ENCODE data around the gene MYO18B.

Gene MYO18B

DNA sequence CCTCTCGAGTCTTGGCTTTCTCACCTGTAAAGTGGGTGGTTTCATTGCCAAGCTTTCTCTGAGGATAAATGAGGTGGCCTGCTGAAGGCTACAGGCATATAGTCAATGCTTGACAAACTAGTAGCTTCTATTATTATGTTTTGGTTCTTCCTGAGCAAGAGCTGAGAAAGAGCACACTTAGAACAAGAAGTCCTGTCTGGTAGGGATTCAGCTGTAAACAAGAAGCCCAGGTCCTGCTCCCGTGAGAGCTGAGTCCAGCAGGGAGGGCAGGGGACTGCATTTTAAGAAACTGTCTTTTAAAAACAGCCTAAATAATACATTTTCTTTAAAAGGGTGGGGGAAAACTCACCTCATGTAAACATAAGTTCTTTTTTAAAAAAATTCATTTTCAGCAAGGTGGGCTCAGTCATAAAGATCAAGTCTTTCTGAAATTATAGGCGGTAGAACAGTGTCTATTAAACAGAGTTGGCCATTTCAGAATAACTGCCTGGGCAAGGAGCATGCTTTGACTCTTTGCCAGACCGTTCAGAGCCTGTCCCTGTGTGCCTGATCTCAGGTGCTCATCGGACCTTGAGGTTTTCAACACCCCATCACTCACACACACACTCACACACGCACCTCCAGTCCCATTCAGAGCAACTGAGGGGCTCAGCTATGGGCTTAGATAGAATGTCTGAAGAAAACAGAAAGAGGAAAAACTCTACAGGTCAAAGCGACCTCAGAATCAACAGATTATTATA lies 29.2 kb upstream of the MYO18B start:
- FAIRE-seq: no peak
- DNase-seq (ENCODE audit: low spot score): no peak

DNA sequence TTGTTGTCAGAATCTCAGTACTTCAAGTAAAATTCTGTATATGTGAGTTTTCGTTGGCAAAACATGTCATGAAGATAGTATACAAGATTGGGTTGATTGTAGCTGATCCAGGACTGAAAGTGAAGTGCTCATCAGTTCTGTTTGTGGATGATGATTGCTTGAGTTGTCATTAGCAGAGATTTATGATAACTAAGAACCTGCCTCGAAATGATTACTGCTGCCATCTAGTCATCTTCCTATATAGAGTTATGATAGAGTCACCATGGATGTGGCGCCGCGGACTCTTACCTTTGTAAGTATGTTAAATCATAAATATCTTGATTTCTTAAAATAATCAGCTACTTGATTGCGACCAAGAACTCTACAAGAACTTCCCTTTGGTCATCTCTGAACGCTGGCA lies 27.9 kb upstream of the MYO18B start:
- DNase-seq (ENCODE audit: low spot score) (no peak), FAIRE-seq (peak; percentile 74)

DNA sequence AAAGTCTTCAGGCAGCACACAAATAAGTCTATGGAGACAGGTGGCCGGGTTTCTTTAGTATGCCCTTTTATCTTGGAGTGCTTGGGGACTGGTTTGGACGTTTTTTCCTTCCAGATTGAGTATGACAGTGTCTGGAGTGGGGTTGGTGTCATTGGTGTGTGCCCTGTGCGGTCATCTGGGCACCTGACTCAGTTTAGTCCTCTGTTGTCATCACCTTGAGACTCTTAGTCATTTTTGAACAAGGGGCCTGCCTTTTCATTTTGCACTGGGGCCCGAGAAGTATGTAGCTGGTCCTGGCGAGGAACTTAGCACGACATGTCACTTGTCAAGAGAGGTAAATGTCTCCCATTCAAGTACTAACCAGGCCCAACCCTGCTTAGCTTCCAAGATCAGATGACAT lies 27.2 kb upstream of the MYO18B start:
- FAIRE-seq: peak; percentile 85
- no peak for DNase-seq (ENCODE audit: low spot score)

DNA sequence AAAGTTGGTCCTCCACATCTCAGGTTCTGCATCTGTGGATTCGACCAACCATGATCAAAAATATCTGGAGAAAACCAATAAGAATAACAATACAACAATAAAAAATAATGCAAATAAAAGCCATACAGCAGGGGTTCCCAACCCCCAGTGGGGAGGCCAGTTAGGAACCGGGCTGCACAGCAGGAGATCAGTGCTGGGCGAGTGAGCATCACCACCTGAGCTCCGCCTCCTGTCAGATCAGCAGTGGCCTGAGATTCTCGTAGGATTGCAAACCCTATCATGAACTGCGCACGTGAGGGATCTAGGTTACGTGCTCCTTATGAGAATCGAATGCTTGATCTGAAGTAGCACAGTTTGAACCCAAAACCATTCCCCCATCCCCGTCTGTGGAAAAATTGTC lies 25.4 kb upstream of the MYO18B start:
- DNase-seq (ENCODE audit: low spot score): no peak
- peak; percentile 78 for FAIRE-seq

DNA sequence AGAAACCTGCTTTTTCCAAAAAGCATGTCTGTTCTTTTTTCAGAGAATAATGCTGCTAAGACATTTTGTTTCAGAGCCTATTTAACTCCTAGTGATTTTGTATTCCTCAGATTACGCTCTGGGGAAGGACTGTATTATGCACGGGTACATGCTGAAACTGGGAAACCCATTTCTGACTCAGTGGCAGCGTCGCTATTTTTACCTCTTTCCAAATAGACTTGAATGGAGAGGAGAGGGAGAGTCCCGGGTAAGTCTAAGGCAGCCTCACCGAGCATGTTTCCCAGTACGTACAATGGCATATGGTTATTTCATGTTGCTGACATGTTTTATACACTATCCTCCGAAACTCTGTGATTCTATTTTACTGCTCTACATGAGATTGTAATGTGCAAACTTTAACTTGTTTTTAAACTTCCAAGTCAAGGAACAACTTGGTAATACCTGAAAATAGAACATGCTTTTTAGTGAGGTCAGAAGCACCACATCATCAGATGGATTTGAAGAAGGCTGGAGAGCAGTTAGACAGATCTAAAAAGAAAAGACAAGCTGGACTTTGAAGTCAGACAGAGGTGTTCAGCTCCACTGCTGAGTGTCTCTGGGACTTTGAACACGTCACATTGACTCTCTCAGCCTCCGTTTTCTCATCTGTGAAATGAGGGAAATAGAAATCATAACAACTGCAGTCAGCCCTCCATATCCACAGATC lies 23.7 kb upstream of the MYO18B start:
- no peak for DNase-seq (ENCODE audit: low spot score)
- FAIRE-seq: peak; percentile 77

DNA sequence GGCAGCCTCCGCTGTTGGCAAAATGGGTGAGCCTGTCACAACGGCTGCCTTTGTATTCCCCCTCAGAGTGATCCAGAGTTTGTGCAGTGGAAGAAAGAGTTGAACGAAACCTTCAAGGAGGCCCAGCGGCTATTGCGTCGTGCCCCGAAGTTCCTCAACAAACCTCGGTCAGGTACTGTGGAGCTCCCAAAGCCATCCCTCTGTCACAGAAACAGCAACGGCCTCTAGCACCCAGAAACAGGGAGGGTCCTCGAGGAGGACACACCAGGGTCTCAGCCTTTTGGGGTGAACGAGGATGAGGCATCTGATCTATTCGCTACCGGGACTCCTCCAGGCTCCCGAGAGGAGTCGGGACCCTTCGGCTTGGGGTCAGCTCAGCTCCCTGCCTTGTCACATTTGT lies 19.8 kb upstream of the MYO18B start:
- DNase-seq (ENCODE audit: low spot score) (no peak), FAIRE-seq (peak; percentile 79)

DNA sequence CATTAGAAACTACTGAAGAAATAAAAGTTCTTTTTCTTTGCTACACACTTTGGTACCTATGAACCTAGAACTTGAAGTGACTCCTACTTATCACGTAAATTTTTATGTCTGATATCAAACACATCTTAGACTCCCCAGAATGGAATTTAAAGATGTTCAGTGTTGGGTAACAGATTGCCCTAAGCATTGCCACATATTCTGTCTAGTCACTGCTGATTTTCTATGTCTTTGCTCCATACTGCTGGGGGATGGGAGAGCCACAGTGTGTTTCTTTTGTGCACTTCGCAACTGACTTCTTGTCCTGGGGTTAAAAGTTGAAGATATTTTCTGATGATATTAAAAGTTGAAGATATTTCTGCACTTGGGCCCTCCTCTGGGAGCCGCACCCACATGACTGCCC lies 19.4 kb upstream of the MYO18B start:
- DNase-seq (ENCODE audit: low spot score) (no peak), FAIRE-seq (no peak)

DNA sequence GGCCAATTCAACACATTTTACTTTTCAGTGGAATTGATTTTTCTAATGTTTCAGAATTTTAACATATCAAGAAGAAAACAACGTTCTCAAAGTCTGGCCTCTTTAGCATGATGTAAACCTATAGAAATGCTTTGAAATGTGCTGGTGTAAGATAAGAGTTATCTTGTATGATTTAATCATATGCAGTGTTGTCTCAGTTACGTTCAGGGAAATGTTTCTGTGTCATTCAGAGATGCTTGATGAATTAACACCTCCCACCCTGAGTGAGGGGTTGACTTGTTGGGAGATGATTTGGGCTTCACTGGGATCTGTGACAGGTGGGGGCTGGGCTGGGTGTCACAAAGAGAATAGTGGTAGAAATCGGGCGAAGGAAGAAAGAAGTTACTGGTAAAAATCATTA lies 15.7 kb upstream of the MYO18B start:
- DNase-seq (ENCODE audit: low spot score): no peak
- peak; percentile 96 for FAIRE-seq

DNA sequence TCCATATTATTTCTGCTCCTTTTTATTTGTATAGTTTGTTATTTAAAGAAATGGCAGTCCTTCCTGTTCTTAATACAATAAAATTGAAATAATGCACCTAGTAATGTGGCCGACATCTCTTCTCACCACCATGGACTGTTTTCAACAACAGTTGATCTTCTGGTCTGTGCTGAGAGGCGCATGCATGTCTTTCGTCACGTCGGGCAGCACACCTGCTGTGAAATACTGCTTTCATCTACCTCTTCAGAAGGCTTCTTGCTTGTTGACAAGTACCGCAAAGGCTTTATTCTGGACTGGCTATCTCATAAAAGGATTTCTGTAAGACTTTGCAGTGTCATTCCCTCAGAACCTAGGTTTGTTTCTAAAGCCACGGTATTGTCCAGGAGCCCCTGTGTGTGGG lies 13.9 kb upstream of the MYO18B start:
- DNase-seq (ENCODE audit: low spot score): no peak
- no peak for FAIRE-seq

DNA sequence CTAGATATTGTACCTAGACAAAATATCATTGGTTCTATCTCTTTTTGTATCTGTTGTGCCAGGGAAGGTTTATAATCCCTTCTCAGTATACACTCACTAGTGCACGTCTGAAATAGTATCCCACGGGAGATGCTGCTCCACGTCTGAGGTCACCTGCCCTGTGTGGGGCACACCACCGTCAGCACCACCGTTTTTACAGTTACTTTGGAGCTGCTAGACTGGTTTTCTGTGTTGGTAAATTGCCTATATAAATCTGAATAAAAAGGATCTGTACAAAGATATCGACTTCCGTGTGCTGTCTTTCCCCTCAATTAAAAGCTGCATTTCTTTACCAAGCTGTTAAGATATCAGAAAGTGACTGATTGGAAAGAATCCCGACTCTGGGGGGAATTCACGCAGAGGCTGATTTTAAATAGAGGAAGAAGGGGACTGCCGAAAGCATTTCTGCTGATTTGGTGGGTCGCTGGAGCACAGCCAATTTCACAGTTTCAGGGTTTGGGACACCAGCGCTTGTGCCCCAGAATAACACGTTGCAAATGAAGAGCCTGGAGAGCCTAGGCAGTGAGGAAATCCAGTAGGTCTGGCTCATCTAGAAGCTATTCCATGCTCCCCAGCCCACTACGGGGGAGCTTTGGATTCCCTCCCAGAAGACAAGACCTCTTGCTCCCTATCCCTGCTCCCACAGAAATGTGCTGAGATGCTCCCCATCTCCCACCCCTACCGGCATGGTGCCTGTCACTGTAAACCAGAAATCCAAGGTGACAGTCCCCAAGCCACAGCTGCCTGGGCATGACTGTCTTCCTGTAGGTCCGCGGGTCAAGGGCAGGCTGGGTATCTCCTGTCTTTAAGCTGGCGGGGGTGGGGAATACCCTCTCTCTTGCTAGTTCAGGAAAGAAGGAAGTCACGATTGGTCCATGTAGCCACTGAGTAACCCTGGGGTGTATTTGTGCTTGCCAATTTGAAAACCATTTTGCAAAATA lies 12.7 kb upstream of the MYO18B start:
- DNase-seq (ENCODE audit: low spot score) (no peak), FAIRE-seq (peak; percentile 81)

DNA sequence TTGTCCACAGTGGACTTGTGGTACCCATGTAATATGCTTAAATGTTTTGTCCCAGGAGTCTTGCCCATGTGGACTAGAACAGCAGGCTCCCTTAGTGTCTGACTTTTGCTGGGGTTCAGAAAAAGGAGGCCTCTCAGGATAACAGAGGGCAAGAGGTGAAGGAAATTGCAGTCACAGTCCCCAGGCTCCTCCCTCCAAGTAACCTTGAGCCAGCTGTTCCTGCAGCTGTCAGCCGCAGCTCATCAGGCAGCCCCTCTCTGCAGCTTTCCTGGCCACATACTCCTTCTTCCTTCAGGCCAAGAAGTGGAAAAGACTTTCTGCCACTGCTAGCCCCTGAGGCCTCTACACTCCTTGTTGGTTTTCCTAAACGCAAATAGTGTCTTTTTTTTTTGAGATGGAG lies 6.3 kb upstream of the MYO18B start:
- DNase-seq (ENCODE audit: low spot score): no peak
- FAIRE-seq: peak; percentile 56

DNA sequence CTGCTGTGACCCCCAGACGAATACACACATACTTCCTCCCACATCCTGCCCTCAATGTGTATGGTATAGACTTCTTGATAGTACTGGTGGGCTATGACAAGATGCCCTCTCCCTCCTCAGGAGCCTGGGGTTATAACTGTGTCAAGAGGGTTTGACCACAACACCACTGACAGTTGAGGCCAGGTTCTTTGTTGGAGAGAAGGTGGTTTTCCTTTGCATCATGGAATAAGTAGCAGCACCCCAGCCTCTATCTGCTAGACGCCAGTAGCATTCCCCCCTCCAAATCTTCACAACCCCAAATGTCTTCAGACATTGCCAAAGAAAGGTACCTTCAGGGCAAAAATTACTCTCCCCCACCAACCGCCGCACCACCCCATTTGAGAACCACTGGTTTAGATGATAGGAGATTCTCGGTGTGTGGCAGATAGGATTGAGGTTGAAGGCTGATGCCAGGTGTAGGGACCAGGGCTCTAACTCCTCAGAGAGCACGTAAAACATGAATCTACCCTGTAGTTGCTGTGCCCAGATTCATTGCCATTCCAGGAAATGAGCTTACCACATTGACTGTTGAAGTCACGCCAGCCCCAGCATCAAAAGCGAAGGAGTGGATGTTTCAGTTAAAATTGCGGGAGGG lies 5.5 kb upstream of the MYO18B start:
- DNase-seq (ENCODE audit: low spot score) (no peak), FAIRE-seq (peak; percentile 90)

DNA sequence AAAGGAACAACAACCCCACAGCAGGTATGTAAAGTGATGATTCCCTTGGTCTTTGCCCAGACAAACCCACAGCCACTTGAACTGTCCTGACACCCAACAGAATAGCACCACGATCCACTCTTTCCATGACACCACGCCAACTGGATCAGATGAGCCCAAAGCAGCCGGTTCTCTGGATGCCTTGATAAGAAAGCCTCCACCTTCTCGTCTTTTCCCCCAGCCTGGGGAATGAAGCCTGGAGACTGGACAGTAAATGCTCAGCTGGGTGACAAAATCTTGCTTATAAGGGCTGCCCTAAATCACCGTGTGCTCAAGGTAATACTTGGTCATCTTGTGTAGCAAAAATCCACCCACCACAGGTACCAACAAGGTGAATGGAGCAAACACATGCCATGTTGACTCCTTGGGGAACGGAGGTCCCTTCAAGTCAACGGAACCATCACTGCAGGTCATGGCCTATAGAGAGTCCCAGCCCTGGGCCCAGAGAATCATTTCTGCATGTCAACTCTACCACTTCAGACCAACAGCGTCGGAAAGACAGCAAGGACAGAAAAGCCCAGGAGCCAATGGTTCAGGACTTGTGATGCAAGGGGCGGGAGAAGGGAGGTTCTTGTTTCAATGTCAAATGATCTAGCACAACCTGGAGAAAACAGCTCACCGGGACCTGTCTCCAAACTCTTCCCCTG lies 2.2 kb upstream of the MYO18B start:
- DNase-seq (ENCODE audit: low spot score) (no peak), FAIRE-seq (peak; percentile 97)

DNA sequence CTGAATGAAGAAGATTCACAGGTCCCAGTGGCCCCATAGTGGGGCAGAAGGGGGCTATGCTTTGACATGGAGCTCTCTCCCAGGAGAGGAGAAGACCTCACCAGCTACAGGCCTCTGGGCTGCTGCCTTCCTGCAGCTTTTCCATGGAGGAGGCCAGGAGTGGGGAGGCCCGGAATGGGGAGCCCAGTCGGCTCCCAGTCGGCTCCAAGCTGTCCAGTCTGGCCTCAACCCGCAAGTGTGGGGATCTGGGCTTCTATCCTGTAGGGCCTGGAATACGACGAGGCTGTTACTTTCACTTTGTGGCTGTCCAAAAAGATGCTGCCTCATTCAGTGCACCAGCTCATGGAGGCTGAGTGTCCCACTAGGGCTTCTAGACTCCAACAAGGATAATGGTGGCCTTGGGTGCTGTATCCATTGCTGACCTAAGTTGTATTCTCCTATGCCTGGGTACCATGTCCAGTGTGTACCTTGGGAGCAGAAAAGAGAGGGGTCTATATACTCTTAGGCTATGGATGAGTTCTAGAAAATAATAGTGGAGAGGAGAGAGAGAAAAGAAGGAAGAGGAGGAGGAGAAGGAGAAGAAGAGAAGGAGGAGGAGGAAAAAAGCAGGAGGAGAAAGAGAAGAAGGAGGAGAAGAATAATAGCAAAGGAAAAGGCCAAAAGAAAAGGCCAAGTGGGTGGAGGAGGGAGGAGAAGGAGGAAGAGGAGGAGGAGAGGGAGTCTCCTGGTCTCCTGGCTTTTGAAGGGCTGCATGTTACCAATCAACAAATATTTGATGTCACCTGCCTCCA lies 1.1 kb downstream of the MYO18B start:
- peak; percentile 59 for DNase-seq (ENCODE audit: low spot score)

DNA sequence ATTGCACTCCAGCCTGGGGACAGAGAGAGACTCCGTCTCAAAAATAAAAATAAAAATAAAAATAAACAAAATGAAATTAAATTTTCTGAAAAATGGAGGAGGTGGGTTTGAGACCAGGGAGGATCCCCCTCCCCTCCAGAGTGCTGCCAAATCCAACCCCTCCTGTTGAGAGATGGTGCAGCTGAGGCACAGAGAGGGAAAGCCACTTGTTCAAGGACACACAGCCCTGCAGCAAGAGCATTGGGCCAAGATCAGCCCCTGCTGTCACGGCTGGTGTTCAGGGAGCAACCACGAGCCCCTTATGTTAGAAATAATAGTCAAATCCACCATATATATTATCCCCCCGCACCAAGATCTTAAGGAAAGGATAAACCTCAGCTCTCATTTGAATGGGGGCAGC lies 2.7 kb downstream of the MYO18B start:
- FAIRE-seq (peak; percentile 74), DNase-seq (ENCODE audit: low spot score) (no peak)

More for the DNA sequence above, 1.1 kb downstream of the MYO18B start:
- FAIRE-seq: no peak

DNA sequence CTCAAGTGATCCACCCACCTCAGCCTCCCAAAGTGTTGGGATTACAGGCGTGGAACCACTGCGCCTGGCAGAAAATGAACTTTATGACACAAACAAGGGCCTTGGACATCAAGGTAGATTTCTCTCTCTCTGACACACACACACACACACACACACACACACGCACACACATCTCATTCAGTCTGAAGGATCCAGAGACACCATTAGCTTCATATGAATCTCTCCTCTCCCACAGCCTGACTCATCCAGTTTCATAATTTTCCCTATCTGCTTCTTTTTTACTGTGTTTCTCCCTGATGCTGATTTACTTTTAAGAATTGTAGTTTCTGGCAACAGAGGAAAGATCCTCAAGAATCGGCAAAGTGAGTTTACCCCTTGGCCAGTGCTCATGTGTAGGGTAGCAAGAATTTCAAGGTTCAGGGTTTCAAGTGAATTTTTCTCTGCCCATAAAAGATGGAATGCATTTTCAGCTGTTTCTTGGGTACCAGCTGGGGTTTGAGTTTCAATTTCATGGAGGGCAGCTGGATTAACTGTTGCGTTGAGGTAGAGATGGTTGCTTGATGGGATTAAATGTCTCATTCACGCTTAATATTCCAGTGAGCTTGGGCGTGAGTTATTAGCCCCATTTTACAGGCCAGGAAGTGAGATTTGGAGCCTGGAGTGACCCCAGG lies 3.5 kb downstream of the MYO18B start:
- DNase-seq (ENCODE audit: low spot score): no peak

DNA sequence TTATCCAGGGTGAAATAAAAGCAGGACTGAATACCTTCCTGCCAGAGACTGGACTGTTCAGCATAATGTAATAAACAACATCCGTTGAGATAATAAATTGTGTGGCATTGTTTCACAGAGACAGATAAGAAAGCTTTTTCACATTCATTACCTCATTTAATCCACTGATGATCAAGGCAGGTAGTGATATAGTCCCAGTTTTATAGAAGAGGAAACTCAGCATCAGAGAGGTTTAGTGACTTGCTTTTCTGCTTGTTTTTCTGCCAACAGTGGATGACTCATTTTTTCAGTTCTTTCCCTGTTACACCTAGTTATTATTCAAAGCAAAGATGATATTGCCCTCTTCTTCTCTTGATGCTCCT lies 4.0 kb downstream of the MYO18B start:
- peak; percentile 67 for DNase-seq (ENCODE audit: low spot score)

More for the DNA sequence above, 3.5 kb downstream of the MYO18B start:
- FAIRE-seq: no peak

DNA sequence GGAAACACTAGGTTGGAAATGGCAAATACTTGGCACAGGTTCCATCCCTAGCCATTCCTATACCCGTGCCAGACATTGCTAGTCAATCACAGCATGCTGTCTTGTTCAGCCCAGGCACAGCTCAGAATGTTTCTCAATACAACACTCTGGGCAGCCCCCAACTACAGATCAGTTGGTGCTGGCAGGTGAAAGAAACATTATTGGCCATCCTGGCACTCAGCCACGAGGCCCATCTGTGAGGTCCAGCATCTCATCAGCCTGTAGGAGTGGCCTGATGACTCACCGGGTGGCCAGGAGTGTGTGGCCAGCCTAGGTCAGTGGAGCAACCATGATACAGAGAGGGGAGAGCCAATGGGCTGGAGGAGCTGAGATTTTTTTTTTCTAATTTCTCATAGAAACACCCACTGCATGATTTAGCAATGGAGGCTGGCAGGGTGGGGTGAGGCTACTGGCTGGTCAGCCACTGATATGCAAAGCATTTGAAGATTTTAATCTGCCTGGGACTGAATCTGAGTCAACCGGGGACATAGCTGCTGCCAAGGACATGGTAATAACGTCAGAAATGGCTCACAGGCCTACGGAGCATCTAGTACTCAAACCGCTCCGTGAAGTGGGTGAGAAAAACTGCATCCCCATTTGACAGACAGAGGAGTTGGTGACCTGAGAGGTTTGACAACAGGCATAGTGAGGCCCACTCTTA lies 5.4 kb downstream of the MYO18B start:
- FAIRE-seq (peak; percentile 99), DNase-seq (ENCODE audit: low spot score) (peak; percentile 99)

More for the DNA sequence above, 4.0 kb downstream of the MYO18B start:
- peak; percentile 97 for FAIRE-seq

DNA sequence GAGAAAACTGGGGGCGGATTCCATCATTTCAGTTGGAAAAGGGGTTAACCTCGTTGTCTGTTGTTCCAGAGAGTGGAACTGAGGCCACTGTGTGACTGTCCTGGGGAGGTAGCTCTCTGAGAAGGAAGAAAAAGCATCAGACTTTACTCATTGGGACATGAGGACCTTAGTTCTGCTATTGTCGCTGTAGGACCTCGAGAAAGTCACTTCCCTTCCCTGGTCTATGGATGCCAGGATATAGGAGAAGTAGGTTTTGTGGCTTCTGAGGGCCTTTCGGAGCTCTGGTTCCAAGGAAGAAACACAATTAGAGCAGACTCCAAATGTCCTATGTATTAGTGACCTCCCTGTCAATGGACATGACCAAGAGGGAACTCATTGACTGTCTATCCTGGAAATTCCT lies 6.2 kb downstream of the MYO18B start:
- no peak for DNase-seq (ENCODE audit: low spot score)
- FAIRE-seq: no peak

All from urothelium cell line (cell line).